G401.6 (cell line): Measurements from ENCODE around the gene CTNNBIP1.
A peak's percentile ranks its signal among the peaks of the same experiment; 100 is the strongest.

Experiments used
- FAIRE-seq: peaks from 2 replicates; lab custom pipeline; 2012; peaks lifted over from hg19 to GRCh38; lab: Jason Lieb, UNC

Gene CTNNBIP1

GRCh38 chr1:9903801-9904527 is 6.1 kb downstream of the CTNNBIP1 start:
- FAIRE-seq = no peak

GRCh38 chr1:9902060-9902452 is 8.0 kb downstream of the CTNNBIP1 start:
- no peak for FAIRE-seq

GRCh38 chr1:9901148-9902059 is 8.7 kb downstream of the CTNNBIP1 start:
- no peak for FAIRE-seq

- FAIRE-seq = no peak
These were observed 9.7 kb downstream of the CTNNBIP1 start for GRCh38 chr1:9900142-9901043.

GRCh38 chr1:9894115-9894514 is 16.0 kb downstream of the CTNNBIP1 start:
- FAIRE-seq = no peak

- FAIRE-seq = no peak
These were observed 17.2 kb downstream of the CTNNBIP1 start for GRCh38 chr1:9892563-9893528.

GRCh38 chr1:9891207-9891606 is 18.9 kb downstream of the CTNNBIP1 start:
- FAIRE-seq = peak; percentile 8

GRCh38 chr1:9890224-9890731 is 19.8 kb downstream of the CTNNBIP1 start:
- FAIRE-seq = peak; percentile 83

GRCh38 chr1:9889411-9889810 is 20.7 kb downstream of the CTNNBIP1 start:
- no peak for FAIRE-seq

- no peak for FAIRE-seq
These were observed 21.2 kb downstream of the CTNNBIP1 start for GRCh38 chr1:9888886-9889285.

GRCh38 chr1:9887070-9887469 is 23.0 kb downstream of the CTNNBIP1 start:
- no peak for FAIRE-seq

GRCh38 chr1:9886092-9886742 is 23.9 kb downstream of the CTNNBIP1 start:
- no peak for FAIRE-seq

- no peak for FAIRE-seq
These were observed 25.3 kb downstream of the CTNNBIP1 start for GRCh38 chr1:9884805-9885204.

GRCh38 chr1:9883585-9884449 is 26.3 kb downstream of the CTNNBIP1 start:
- FAIRE-seq = no peak

GRCh38 chr1:9882945-9883303 is 27.1 kb downstream of the CTNNBIP1 start:
- no peak for FAIRE-seq

GRCh38 chr1:9882296-9882944 is 27.6 kb downstream of the CTNNBIP1 start:
- no peak for FAIRE-seq

- no peak for FAIRE-seq
These were observed 28.2 kb downstream of the CTNNBIP1 start for GRCh38 chr1:9881838-9882249.

GRCh38 chr1:9878404-9878803 is 31.7 kb downstream of the CTNNBIP1 start:
- no peak for FAIRE-seq

GRCh38 chr1:9877962-9878361 is 32.1 kb downstream of the CTNNBIP1 start:
- no peak for FAIRE-seq
